ENCODE results near the gene ONECUT1.

The ONECUT1 gene

DNA sequence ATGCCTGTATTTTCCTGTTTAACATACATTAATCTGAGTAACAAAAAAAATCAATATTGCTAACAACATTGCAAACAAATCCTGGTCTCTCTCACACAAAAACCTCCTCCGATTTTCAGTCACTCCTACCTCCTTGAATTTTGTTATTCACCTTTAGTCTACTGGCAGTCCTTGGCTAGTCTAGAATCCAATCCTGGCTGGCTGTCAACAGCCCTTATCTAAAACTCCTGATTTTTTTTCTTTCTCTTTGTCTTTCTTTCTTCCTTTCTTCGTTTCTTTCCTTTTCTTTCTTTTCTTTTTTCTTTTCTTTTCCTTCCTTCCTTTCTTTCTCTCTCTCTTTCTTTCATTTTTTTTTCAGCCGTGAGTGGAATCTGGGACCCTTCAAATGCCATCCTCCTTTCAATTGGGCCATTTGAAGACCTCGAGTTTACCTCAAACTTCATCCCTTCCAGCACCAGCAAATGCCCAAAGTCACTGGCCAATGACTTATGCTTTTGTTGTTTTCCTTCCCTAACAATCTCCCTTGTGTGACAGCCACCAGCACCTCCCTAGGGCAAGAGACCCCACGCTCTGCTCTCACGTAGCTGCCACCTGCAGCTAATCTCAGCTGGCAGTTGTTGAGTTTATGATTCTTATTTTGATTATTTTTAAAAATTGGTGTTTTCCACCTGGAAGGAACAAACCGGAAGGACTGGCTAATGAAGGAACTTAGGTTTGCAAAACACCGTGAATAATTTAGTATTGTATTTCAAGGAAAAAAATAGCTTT is 6.8 kb upstream of the ONECUT1 start:
- DNase-seq (ENCODE audit: low spot score), result no peak

DNA sequence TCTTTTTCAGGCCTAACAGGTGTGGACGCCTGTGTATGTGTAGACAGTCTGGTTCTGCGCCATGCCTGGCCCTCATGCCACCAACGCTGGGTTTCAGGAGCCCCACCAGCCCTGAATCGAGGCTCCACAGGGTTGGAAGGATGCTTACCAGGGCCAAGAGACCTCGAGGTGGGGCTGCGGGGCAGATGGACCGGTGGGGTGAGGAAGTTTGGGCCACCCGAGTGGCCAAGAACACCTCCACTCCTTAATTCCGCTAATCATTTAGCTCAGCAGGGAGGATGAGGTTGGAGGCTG is 6.0 kb upstream of the ONECUT1 start:
- DNase-seq (ENCODE audit: low spot score), result no peak

DNA sequence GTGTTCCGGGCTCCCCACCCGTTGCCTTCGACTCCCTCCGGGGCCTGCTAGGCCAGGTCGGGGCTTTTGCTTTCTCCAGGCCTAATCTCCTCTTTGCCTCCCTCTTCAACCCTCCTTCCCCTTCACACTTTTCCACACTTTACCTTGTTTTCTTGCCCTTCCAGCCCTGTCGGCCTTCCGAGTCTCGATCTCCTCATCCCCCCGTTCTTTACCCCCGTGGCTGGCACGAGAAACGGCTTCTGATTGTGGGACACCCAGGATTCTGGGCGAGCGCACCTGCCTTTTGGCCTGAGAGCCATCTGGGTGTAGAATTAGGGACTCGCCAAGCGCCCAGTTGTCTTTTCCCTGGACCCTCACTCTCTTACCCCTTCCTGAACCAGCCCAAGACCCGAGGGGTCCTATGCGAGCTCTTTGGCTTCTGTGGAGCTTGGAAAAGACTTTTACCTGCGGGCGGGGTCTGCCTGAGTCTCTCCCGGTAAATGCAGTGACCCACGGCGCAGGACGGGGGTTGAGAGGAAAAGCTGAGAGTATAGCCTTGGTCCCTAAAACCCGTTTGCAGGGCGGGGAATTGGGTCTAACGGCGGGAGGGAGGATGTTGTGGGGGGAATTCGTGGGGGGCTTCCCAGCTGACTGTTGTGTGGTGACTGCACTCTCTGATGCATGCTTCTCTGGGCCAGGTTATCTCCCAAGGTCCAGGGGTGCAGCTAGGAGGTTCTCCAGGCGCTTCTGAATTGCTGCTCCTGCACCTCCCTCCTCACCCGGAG is 5.5 kb upstream of the ONECUT1 start:
- no peak for DNase-seq (ENCODE audit: low spot score)

DNA sequence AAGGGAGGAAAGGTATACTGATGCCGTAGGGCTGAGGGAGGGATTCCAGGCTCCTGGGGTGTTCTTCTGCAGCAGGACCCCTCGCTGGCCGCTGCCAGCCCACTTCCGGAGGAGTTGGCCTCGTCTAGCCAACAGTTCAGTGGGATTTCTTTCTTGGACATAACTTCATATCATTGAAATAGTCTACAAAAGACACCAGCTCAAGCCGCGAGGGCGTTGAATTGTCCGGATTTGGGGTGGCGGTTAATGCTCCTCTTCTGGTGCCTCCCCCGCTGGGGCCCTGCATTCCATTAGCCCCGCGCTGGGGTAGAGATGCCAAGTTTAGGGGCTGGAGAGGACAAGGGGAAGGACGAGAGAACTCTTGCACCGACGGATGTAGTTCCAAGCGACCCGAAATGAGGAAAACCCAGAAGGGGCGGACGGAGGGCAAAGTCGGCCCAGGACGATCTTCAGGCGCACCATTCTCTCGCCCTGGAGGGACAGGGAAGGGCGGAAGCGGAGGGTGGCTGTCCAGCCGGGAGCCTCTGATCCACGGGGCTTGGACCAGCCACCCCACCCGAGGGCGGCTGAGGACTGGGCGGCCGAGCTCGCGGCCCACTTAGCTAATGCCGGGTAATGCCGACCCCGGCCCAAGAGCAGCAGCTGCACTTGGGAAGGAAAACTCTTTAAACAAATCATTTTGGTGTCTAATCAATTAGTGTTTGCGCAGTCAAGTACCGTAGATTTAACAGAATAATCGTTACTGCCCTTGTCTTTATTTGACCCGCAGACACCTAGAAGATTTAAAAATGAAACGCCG is 4.7 kb upstream of the ONECUT1 start:
- DNase-seq (ENCODE audit: low spot score), result no peak

DNA sequence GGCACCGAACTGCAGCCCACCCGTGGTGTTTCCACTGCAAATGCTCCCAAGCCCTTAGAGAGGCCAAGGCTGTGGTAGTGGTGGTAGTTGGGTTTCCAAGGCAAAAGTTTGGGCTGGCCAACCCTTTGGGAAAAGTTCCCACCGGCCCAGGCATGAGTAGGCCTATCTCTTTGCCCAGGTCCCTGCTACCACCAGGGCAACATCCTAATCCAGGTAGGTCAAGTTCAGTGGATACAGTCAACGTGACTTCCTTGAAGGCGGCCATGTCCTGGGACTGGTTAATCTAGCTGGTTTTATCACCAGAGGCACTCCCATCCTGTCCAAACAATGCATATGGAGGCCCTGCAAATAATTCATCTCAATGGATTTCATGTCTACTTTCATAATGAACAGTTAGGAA is 1.6 kb upstream of the ONECUT1 start:
- DNase-seq (ENCODE audit: low spot score), result no peak

DNA sequence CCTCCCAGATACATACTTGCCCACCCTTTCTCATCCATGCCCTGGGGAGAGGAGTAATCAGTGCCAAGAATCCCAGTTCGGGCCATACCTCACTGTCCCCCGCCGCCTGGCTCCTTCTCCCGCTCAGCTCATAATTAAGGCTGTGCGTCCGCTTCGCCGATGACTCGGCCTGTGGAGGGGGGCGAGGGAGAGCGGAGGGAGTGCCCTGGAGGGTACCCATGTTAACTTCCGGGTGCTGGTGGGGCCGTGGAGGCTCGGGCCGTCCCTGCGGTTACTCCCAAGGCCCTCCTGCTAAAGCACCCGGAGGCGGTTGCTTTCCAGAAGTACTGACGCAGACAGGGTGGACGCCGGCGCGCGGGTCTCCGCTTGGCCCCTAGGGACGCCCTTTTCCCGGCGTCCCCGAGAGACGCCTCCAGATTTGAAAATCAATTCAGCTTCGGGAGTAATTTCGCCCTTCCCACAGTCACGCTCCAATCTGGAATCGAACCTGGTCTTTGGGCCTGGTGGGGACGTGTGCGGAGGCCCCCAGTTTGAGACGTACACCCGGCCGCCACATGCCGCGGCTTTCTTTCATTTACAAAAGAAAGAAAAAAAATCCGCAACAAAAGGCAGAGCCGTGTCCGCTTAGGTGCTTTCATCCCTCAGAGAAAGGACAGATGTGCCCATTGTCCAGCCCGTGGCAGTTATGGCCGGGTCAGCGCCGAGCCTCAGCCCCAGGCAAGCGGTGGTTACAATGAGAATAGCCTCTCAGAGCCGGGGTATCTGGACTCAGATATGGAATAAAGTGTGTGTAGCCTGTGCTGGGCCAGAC is 1.0 kb upstream of the ONECUT1 start:
- no peak for DNase-seq (ENCODE audit: low spot score)

DNA sequence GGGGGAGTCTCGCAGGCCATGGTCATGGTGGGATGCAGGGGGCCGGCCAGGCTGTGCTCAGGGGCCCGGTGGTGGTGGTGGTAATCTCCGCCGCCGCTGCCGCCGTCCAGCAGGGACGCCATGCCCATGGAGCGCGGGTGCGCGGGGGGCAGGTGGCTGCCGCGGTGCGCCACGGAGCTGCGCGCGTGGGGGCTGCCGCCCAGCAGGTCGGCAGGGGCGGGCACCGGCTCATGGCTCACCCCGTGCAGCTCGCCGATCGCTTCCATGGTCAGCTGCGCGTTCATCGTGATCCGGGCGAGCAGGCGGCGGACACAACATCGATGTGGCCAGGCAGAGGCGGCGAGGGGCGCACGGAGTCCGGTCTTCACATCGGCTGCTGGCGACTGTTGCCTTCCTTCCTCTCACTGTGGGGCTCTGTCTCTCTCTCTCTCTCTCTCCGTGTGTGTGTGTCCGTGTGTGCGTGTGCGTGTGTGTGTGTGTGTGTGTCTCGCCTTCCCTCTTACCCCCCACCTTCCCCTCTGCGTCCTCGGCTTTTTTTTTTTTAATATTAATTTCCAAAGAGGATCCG is 451 bp downstream of the ONECUT1 start:
- no peak for DNase-seq (ENCODE audit: low spot score)

DNA sequence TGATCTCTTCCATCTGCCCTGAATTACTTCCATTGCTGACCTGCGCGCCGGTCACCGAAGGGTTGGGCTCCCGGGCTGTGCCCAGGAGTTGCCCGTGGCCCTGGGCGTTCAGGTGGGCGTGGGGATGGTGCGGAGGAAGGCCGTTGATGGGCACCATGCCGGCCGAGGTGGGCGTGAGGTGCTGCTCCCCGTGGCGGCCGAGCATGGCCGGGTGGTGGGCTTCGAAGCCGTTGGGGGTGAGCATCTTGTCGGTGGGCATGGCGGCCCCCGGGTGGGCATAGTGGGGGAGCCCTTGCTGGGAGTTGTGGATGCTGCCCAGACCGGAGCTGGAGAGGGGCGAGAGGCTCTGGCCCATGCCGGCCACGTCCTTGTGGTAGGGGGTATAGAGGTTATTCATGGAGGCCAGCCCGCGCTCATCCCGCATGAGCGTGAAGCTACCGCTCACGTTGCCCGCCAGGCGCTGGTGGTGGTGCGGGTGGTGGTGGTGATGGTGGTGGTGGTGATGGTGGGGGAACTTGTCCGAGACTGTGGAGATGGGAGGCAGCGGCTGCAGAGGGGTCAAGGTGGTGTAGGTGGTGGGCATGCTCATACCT is 1.0 kb downstream of the ONECUT1 start:
- DNase-seq (ENCODE audit: low spot score), result no peak

DNA sequence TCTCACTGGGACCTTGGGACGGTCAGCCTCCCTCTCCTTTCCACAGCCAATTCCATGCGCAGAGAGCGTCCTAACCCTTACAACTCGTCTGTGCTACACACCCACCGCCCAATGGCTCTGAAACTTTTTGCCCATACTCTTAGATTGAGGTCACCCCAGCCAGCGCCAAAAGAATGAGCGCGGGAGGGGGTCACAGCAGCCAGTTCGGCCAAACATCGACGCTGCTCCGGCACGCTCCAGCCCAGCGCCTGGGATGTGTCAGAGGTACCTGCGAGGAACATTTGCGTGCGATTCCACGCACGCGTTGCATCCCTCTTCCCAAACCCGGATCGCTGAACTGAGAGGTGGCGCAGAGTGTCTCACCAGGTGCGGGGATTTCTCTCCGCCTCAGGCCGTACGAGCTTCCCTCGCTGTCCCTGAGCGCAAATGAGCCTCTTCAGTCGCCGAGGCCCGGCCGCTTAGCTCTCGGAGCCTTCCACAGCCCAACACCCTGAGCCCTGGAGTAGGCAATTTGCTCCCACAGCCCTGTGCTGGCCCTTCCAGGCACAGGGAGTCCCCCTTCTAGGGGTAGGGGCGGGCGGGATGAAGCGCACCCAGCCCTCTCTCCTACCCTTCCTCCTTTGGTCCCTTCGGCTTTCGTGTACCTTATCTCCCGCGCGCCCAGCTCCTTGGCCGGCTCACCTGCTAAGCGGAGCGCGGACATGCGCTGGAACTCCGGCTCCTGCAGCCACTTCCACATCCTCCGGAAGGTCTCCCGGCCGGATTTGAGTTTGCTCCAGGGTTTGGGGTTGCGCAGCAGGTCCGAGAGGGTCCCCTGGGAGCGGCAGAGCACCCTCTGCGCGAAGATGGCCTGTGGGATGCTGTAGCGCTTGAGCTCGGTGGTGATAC is 1.8 kb downstream of the ONECUT1 start:
- no peak for DNase-seq (ENCODE audit: low spot score)

DNA sequence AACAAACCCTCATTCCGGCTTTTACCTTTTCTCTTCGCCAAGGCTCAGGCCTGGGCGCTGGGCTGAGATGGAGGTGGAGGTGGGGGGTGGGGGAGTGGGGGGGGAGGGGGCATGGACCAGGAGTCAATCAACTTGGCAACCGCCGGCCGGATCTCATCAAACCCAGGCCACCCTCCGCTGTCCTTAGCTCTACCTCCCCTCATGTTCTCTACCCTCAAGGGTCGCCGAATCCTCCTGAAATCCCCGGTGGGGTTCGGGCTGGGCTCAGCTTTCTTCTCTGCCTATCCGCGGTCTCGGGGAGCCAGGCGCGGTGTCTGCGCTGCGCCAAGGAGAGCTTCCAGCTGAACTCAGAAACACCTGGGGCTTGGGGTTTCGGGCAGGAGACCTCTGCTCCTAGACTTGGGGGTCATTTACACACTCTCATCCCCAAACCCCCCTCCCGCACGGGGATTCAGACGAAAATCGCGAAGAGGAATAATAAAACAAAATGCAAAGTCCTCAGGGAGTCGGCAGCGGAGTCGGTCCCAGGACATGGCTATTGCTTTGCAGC is 2.5 kb downstream of the ONECUT1 start:
- no peak for DNase-seq (ENCODE audit: low spot score)

DNA sequence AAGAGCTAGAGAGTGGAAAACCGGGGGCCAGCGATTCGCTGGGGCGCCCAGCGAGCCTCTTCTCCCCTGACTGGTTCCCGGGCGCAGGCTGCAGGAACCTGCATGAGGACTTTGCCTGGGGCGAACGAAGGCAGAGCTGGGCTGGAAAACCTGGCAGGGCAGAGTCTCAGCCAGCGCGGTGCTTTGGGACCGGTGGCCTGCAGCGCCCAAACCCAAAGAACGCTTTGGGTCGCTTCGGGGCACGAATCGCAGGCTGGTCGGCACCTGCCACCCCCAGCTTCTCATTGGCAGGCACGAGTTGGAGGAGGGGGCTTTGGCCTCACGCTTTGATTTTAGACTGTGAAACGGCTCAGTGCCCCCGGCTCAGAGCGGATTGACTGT is 3.0 kb downstream of the ONECUT1 start:
- no peak for DNase-seq (ENCODE audit: low spot score)

DNA sequence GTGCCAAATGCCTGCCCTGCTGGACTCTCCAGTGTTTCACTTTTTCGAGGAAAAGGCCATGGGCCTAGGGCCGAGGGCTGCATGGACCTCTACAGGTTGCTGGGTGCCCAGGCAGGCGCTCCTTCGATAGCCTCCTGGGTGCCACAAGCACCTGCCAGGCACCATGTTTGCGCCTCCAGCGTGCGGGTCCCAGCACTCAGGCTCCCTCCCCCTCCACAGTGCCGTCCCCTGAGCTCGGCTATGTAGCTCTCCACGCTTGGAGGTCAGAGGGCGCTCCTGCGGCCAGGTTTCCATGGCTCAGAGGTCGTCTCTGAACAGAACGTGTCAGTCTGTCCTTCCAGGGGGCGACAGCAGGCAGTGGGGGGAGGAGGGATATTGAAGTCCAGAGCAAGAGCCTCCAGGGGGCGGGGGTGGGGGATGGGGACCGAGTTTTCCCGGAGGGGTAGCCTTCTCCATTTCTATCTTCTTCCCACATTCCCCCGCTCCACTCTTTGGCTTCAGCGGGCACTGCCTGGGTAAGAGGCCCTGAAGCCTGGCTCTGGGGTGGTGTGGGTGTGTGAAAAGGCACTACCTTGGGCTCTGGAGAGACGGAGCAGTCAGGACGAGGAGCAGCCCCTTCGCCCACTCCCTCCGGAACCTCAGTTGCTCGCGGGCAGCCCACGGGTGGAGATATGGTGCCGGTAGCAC is 3.6 kb downstream of the ONECUT1 start:
- DNase-seq (ENCODE audit: low spot score), result no peak

DNA sequence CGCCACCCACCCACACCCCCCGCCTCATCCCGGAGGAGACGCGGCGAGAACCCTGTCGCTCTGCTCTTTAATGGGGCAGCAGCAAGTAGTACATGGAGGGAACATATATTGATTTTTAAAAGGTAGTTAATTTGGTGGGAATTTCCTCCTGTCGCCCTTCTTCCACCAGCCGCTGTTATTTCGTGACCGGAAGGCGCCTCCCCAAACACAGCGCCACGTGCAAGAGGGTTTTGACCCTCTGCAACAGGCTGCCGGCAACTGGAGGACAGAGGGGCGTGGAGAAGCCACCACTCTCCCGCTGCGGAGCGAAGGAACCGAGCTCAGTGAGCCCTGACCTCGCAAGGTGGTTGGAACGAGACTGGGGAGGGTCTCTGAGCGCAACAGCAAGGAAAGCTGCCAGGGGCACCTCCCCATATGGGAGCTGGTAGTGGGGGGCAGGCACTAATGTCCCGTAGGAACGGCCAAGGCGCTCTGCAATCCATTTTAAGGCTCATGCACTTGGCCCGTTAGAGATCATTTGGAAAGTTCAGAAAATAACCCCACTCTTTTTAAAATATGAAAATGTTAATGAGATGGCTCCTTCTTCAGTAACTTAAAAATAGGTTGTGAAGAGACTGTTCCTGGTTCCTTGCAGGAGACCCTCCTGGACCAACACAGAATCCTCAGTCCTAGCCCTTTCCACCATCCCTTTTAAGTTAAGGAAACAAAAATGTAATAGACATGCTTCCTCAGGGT is 4.3 kb downstream of the ONECUT1 start:
- no peak for DNase-seq (ENCODE audit: low spot score)

DNA sequence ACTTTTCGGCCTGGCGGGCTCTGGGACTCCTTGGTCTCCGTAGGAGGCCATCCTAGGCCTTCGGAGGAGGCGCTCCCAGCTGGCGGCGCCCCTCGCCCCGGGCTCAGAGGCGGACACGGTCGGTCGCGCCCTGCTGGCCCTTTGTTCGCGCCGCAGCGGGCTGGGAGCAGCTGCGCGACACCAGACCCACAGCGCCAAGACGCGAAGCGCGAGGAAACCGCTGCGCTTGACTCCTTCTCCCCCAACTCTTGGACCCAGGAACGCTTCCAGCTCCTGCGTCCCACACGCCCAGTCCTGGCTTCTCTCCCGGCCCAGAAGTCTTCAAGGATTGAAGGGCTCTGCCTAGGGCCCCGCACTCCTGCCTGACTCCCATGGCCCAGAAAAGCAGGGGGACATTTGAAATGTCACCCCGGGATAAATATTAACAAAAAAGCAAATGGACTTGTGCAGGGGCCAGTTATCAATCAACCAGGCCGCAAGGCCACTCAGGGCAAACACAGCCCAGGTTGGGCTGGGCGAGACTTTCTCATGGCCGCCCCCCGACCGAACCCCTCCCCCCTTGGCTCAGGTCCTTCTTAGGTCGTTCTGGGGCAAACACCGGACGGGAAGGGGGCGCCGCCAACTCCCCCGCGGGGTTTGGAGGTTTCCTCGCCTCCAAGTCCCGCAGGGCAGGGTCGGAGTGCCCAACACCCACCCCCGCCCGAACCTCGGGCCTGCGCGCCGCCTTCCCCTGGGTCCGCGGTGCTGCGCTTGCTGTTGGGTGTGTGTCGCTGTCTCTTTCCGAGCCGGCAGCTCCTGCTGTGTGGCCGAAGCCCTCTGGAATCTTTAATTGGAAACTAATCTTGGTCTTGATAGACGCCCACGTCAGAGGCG is 5.1 kb downstream of the ONECUT1 start:
- no peak for DNase-seq (ENCODE audit: low spot score)

DNA sequence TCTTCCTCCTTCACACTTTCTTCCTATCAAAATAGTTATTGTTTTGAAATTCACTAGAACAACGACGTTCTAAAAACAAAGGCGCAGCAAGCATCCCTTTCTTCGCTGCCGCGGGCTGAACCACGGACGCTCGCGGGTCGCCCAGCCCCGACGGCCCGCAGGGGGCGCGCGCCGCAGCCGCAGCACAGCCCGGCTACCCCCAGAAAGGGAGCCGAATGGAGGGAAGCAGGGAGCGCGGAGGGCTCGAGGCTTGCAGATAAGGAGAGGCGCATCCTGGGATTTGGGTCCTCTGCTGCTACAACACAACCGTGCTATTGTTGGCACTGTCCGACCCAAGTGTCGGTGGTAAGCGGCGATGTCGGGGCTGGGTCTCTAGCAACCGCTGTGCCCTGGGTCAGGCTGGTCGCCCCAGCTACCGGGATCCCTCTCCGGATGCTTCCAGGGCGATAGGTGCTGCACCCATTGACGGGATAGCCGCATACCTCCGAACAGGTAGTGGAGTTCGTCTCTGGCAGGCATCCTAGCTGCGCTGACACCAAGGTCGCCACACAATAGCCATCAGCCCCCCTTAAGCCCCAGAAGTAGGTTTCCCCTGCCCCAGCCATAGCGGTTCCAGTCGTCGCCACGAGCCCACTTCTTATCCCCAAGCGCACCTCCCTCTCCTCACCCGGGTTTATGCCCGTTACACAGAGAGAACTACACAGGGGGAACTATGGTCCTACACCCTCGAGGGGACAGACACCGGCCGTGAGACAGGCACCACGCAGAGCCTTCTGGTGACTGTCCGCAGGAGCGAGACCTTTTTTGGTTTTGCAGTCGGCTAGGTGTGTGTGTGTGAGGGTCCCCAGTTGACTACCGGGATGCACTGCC is 6.0 kb downstream of the ONECUT1 start:
- DNase-seq (ENCODE audit: low spot score), result no peak

DNA sequence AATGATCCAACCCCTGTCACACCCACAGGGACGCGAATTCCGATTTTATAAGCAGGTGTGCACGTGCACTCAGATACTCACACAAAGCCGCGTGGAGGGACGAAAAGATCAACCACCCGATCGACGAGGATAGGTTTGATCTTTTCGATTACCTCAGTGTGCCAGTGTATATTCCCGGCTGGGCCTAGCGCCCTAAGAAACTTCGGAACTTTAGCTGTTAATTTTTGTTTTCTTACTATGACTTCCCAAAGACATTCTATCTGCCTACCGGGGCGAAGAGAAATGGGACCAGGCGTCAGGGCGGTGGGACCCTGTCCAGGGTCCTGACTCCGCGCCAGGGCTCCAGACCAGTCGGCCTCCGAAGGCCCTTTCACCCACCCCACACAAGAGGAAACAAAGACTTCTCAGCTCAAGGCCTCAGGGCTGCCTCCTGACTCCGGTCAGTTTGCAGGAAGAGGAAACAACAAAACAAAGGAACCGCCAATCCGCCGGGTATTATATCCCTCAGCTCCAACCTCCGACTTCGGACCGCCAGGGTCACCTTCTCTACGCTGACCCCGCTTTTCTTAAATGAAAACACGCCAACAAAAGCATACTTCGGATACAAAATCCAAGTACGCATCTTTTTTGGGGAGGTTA is 6.8 kb downstream of the ONECUT1 start:
- DNase-seq (ENCODE audit: low spot score), result no peak

All from pons (tissue), 1 donor.